AG04450 (cell line): Measurements from ENCODE around the gene ATP2B3. TPM values are rescaled to one million over a fixed set of nuclear protein-coding genes. Genes with fewer than 3 reads are reported as not detected.

Experiments
- CTCF ChIA-PET: fragments of 300-600, 350-600 bp; formaldehyde crosslinking; extraction: SDS; loops from one replicate; lab custom pipeline; 2022; ENCODE audit warnings: antibody characterized with exemption, inconsistent platforms; lab: Charles Lee
- POLR2A ChIA-PET: fragments of 350-600 bp; formaldehyde crosslinking; extraction: SDS; loops from one replicate; lab custom pipeline; 2021; ENCODE audit warnings: antibody characterized with exemption, inconsistent platforms; lab: Yijun Ruan, JAX
- DNase-seq: peaks from one replicate; pipeline ENCODE4 v3.0.0-alpha.2; 2011; ENCODE audit warnings: low read depth, low spot score
- H3K27ac ChIP-seq: one replicate; pipeline ENCODE4 v1.5.1; 2012; ENCODE audit warnings: low read depth, low read length, control low read depth
- H3K27me3 ChIP-seq: one replicate; pipeline ENCODE4 v1.6.0; 2012; ENCODE audit warnings: low read length; ENCODE audit not compliant: control insufficient read depth, insufficient read depth
- H3K4me3 ChIP-seq: 2 replicates; pipeline ENCODE4 v1.5.1; 2011; ENCODE audit warnings: mild to moderate bottlenecking, low read depth, low read length, control low read depth
- H3K9me3 ChIP-seq: 2 replicates; pipeline ENCODE4 v1.5.1; 2012; ENCODE audit warnings: low read length; ENCODE audit not compliant: control insufficient read depth, insufficient read depth
- polyA plus RNA-seq: library from polyadenylated mRNA; depleted of rRNA; stranded (reverse); fragments of >200 nt; gene quantifications from 2 replicates; pipeline ENCODE4 v1.2.3, GENCODE V29; 2011
- TF ChIP-seq, protein P1 (sequence below): IDR thresholded peaks from 2 replicates; pipeline ENCODE4 v1.5.1; 2011; ENCODE audit warnings: low read depth, low read length, control low read depth, inconsistent platforms

The ATP2B3 gene
- polyA plus RNA-seq, 1 experiment, result 0.01 TPM

DNA sequence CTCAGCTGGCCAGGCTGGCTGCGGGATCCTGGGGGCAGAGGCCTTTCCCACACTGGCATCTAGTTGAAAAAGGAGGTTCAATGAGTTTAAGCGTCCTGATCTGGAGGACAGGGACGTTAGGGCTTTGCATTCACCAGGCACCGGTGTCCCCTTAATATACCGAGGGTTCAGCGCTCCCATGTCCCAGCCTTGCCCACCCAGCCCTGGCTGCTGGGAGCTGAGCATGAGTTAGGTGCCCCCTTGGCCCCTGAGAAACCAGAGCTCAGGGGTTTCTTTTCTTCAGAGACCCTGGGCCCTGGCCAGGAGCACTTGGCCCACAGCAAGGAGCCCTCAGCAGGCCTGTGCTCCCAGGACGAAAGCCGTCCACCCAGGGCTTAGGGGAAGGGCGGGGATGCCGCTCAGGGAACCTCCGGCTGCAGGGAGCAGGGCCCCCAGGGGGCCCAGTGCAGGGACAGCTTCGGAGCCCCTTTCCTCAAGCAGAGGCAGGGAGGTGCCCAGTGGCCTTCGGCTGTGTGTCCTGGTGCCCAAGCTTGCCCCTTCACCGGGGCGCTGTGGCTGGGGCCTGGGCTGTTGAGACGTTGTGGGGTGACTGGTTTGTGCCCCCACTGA is 108.7 kb downstream of the ATP2B3 start:
- Histone ChIP-seq H3K9me3 (no peaks in the 10 kb centered on the region), H3K27ac (no peak overlapping the region), H3K4me3 (no peak overlapping the region), H3K27me3 (peaks cover 17% of the 10 kb centered on the region)
- CTCF ChIA-PET, result no interaction called here
- DNase-seq, result no peak
- TF ChIP-seq, protein P1, sequence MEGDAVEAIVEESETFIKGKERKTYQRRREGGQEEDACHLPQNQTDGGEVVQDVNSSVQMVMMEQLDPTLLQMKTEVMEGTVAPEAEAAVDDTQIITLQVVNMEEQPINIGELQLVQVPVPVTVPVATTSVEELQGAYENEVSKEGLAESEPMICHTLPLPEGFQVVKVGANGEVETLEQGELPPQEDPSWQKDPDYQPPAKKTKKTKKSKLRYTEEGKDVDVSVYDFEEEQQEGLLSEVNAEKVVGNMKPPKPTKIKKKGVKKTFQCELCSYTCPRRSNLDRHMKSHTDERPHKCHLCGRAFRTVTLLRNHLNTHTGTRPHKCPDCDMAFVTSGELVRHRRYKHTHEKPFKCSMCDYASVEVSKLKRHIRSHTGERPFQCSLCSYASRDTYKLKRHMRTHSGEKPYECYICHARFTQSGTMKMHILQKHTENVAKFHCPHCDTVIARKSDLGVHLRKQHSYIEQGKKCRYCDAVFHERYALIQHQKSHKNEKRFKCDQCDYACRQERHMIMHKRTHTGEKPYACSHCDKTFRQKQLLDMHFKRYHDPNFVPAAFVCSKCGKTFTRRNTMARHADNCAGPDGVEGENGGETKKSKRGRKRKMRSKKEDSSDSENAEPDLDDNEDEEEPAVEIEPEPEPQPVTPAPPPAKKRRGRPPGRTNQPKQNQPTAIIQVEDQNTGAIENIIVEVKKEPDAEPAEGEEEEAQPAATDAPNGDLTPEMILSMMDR, result no peak
- POLR2A ChIA-PET, result no interaction called here

DNA sequence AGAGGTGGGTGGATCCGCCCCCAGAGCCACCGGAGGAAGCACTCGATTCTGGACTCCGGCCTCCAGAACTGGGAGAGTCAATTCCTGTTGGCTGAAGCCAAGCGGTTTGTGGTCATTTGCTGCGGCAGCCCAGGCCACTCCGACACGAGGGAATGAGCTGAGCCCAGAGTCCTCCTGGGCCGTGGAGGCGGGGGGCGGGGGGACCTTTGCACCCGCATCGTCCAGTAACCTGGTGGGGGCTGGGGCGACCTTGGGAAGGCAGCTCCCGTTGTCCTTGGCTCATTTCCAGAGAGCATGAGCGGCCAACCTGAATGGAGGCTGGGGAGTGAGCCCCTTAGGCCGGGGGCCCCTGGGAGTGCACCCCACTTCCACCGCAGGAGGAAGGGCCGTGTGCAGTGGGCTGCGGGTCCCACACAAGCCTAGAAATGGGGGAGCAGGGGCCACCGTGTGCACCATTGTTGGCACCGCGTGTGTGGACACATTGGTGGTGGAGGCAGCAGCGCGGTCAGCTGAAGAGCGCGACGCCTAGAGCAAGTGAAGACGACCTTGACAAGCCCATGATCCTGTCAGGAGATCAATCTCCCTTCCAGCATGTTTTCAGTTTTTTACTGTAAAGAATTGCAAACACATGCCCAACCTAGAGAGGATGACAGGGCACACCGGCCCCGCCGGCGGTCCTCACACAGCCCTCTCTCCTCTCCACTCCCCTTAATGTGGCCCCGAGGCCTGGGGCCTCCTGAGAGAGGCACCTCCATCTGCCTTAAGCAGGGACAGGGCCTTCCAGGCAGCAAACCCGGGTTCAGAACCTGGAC is 109.6 kb downstream of the ATP2B3 start:
- no peak overlapping the region for H3K4me3 ChIP-seq
- POLR2A ChIA-PET, result no interaction called here
- CTCF ChIA-PET, result no interaction called here
- no peak overlapping the region for H3K27ac ChIP-seq
- TF ChIP-seq, protein P1, result no peak
- no peaks in the 10 kb centered on the region; the same call in 1 of the 2 replicates for H3K9me3 ChIP-seq
- DNase-seq, result no peak
- peaks cover 19% of the 10 kb centered on the region for H3K27me3 ChIP-seq

DNA sequence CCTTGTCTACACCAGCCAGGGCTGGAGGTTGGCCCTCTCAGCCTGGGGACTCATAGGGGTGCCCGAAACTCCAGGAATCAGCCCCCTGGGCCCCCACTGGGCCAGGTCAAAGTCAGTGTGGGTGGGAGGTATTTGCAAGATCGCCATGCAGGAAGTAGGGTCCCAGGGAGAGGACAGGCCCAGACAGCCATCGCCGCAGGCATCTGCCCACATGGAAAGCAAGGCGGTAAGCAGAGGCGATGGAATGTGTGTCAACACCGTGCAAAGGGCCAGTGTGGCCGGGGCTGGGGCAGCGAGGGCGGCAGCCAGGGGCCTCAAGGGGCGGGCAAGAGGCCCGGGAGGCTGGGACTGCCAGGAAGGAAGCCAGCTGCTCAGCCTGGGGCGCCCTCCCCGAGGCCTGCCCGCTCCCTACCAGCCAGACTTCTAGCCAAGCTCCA is 110.3 kb downstream of the ATP2B3 start:
- TF ChIP-seq, protein P1, result no peak
- ChIA-PET POLR2A (no interaction called here), CTCF (no interaction called here)
- no peak for DNase-seq
- no peak overlapping the region for H3K27ac ChIP-seq
- no peak overlapping the region for H3K4me3 ChIP-seq
- peaks cover 19% of the 10 kb centered on the region for H3K27me3 ChIP-seq
- no peaks in the 10 kb centered on the region; the same call in 1 of the 2 replicates for H3K9me3 ChIP-seq

DNA sequence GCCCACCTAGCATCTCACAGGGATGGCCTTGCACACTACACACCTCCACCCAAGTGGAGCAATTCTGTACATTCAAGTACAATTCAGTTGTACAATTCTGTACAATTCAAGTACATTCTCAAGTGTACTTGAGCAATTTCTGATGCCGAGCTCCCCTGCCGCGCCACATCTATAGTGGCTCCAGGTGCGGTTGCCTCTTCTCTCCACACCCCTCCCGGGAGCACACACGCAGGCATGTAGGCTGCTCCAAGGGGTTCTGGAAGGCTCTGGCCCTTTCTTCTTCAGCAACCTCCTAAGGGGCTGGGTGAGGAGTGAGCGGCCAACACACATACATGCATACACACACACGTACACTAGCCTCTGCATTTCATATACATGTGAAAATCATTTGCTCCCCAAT is 110.7 kb downstream of the ATP2B3 start:
- Histone ChIP-seq H3K27ac (no peak overlapping the region), H3K9me3 (no peaks in the 10 kb centered on the region; the same call in 1 of the 2 replicates), H3K4me3 (no peak overlapping the region), H3K27me3 (peaks cover 17% of the 10 kb centered on the region)
- DNase-seq, result no peak
- ChIA-PET CTCF (no interaction called here), POLR2A (no interaction called here)
- TF ChIP-seq, protein P1, result no peak

DNA sequence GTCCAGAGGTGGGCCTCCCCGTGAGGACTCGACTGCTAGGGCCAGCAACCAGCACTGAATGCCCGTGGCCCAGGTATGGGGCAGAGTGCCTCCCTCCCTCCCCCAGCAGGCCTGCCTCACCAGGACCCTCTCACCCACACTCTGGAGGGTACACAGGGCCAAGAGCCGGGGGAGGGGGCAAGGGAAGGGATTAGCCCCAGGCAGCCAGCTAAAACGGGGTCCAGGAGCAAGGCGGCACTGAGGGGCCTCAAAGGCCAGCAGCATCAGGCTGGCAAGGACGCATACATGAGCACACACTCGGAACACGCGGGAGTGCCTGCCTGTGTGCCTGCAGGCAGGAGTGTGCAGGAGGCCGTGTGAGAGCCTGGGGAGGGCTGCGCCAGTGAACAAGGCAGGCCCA is 111.2 kb downstream of the ATP2B3 start:
- no peak overlapping the region for H3K4me3 ChIP-seq
- no peaks in the 10 kb centered on the region; the same call in 1 of the 2 replicates for H3K9me3 ChIP-seq
- CTCF ChIA-PET, result no interaction called here
- no peak overlapping the region for H3K27ac ChIP-seq
- POLR2A ChIA-PET, result no interaction called here
- TF ChIP-seq, protein P1, result no peak
- DNase-seq, result no peak
- peaks cover 13% of the 10 kb centered on the region for H3K27me3 ChIP-seq
